GM18861 (cell line): ENCODE results near the gene RMDN3.

Source experiments
- ATAC-seq: cut with Tn5 transposase; IDR thresholded peaks from one replicate; pipeline ENCODE4 v1.9.1; 2021; ENCODE audit not compliant: unreplicated experiment

Gene RMDN3

GRCh38 chr15:40750885-40751284 lies 4.2 kb downstream of the RMDN3 start:
- no peak for ATAC-seq

DNA sequence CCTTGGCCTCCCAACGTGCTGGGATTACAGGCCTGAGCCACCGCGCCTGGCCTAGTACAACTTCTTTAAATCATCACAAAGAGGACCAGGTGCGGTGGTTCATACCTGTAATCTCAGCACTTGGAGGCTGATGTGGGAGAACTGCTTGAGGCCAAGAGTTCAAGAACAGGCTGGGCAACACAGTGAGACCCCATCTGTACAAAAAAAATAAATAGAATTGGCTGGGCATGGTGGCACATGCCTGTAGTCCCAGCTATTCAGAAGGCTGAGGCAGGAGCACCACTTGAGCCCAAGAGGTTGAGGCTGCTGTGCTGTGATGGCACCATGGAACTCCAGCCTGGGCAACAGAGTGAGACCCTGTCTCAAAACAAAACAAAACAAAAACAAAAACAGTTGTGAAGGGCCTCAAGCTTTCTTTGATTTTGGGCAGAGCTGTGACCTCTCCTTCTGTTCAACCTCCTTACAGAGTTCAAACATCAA lies 5.9 kb downstream of the RMDN3 start:
- ATAC-seq = no peak

- ATAC-seq = no peak
Observed at GRCh38 chr15:40747685-40748631, 7.1 kb downstream of the RMDN3 start.

GRCh38 chr15:40746916-40747418 lies 8.1 kb downstream of the RMDN3 start:
- ATAC-seq = no peak

GRCh38 chr15:40744815-40745152 lies 10.3 kb downstream of the RMDN3 start:
- no peak for ATAC-seq

DNA sequence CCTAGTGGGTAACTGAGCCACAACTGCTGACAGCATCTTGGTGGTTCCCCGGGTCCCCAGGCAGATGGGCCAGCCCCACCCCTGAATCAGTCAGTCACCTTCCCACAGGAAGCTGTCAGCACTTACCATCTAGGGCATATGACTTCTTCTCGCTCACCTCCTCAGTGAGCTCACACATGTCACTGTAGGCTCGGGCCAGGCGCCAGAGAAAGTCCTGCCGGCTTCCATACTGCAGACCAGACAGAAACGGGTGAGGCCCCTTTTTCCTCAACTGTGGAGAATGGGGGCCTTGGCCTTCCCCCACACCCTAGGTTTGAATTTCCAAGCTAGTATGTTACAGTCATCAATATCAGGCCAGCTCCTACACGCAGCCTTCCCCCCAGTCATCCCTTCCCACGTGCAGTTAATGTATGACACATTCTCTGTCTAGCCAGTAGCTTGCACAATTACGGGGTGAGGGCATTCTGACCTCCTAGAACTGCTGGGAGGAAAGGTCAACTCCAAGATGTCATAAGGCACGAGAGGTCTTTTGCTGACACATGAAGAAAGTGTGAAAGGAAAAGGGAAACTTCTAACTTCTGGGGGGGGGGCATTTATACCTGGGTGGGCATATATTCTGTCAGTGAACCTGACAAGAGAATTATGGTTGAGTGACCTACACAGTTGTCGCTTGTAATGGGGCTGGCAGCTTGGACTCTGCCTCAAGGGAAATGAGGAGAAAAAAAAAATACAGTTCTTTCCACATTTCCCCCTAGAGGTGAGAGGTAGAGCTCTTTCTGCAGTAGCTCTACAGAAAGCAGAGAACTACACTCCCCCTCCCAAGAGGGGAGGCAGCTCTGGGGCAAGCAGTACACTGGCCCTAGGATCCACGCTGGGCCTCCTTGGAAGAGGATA lies 10.9 kb downstream of the RMDN3 start:
- no peak for ATAC-seq

DNA sequence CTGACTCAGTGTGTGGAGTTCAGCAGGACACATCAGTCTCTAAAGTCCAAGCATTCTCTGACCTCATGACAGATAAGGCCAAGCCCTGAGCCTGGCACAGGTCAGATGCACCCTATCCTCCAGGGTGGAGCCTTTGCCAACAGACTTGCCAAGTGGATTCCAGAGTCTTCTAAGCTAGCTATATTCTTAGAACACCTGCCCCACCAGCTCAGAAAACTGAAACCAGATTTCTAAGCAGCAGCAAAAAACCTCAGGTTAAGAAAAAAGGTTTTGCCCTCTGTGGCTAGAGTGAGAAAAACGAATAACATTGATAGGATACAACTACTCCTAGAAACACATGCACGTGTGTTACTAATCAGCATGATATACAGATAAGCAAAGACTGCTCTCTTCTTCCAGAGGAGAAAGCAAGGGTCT lies 11.6 kb downstream of the RMDN3 start:
- ATAC-seq = no peak

GRCh38 chr15:40739854-40740253 lies 15.2 kb downstream of the RMDN3 start:
- no peak for ATAC-seq

DNA sequence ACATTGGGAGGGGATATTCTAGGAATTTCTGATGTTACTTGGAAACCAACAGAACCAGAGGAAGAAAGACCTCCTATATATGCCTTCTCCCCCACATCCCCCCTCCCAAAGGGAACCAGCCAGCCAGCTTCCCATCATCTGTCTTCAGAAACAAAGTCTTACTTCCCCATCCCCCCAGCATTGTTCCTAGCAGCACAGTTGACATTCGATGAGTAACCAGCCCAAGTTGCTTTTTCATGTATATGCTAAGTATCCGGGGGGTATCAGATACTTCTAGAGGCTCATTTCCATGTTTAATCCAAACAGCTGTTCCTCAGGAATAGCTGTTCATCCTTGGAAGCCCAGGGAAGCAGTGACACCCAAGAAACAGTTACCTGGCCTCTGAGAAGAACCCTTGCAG lies 16.0 kb downstream of the RMDN3 start:
- ATAC-seq = no peak

GRCh38 chr15:40737048-40737447 lies 18.0 kb downstream of the RMDN3 start:
- no peak for ATAC-seq

DNA sequence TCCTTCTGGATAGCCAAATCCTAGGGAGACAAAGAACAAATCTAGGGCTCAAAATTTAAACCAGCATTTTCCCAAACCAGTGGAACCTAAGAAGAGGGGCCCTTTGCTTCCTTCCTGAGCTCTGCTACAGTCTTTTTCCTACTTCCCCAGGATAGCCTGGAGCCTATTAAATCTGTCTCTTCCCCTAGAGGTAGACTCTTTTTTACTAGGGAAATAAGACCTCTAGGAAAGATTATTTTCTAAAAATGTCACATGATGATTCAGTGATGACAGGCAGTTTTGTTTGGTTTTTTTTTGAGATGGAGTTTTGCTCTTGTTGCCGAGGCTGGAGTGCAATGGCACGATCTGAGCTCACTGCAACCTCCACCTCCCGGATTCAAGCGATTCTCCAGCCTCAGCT lies 18.5 kb downstream of the RMDN3 start:
- ATAC-seq = no peak

DNA sequence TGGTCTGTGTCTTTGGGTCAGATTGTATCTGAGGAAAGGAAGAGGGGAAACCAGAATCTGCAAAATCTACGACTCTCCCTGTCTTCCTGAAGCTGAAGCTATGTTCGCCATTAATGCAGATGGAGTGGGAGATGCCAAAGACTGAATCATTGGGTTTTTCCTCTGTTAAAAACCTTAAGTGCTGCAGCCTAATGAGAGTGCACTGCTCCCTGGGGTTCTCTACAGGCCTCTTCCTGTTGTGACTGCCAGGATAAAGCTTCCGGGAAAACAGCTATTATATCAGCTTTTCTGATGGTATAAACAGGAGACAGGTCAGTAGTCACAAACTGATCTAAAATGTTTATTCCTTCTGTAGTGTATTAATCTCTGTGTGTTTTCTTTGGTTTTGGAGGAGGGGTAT lies 24.0 kb downstream of the RMDN3 start:
- ATAC-seq = no peak

- no peak for ATAC-seq
Observed at GRCh38 chr15:40723919-40724318, 31.1 kb downstream of the RMDN3 start.

GRCh38 chr15:40722934-40723333 lies 32.1 kb downstream of the RMDN3 start:
- ATAC-seq = no peak

GRCh38 chr15:40722354-40722753 lies 32.7 kb downstream of the RMDN3 start:
- ATAC-seq = no peak

- no peak for ATAC-seq
Observed at GRCh38 chr15:40721701-40722100, 33.4 kb downstream of the RMDN3 start.

DNA sequence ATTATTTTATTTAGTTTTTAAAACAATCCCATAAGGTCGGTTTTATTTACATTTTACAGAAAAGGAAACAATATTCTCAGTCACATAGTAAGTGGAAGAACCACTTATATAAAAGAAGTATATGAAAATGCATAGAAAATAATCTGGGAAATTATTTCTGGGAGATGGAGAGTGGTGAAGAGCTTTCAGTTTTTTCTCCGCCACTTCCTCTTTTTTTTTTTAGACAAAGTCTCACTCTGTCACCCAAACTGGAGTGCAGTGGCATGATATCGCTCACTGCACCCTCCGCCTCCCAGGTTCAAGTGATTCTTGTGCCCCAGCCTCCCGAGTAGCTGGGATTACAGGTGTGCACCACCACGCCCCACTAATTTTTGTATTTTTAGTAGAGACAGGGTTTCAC lies 38.9 kb downstream of the RMDN3 start:
- no peak for ATAC-seq

DNA sequence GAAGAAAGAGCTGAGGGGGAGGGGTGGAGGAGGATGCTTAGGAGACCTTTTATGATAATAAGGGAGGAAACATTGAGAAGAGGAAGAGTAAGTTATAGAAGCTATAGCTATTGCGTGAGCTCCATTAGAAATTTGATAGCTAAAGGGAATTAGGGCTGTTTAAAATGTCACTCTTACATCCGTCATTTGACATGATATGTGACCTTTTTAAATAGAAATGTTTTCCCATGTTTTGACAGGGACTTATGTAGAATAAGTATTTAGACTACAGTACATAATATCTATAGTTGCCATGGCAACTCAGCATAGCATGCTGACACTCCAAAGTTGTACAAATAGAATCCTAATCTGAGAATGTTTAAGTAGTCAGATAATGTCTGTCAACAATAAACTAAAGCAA lies 40.9 kb downstream of the RMDN3 start:
- no peak for ATAC-seq

GRCh38 chr15:40706121-40706520 lies 48.9 kb downstream of the RMDN3 start:
- no peak for ATAC-seq

- ATAC-seq = no peak
Observed at GRCh38 chr15:40702077-40702476, 53.0 kb downstream of the RMDN3 start.

DNA sequence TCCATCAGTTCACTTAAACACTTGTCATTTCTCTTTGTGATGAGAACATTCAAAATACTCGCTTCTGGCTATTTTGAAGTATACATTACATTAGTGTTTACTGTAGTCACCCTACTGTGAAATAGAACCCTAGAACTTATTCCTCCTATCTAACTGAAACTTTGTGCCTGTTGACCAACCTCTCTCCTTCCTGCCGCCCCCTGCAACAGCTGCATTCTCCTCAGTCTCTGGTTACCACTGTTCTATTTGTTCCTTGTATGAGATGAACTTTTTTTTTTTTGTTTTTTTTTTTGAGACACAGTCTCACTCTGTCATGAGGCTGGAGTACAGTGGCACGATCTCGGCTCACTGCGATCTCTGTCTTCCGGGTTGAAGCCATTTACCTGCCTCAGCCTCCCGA lies 57.1 kb downstream of the RMDN3 start:
- ATAC-seq = no peak

DNA sequence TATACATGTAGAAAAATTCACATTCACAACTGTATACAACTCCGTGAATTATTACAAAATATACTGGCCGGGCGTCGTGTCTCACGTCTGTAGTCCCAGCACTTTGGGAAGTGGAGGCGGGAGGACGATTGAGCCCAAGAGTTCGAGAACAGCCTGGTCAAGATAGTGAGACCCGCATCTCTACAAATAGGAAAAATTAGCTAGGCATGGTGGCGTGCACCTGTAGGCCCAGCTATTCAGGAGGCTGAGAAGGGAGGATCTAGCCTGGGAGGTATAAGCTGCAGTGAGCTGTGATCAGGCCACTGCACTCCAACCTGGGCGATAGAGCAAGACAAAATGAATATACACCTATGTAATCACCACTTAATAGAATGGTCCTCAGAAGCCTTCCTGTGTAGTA lies 58.8 kb downstream of the RMDN3 start:
- no peak for ATAC-seq
